HEK293 (cell line): ENCODE results near the gene NFYB.
"Not testable (repeated sequence)": the region's sequence is repeated elsewhere in the genome, so short reads cannot be mapped to it uniquely, and the experiment has no call there.

Experiments used
- CTCF ChIA-PET: fragments of 350-600 bp; formaldehyde crosslinking; extraction: SDS; loops from one replicate; lab custom pipeline; 2021; ENCODE audit warnings: antibody characterized with exemption; lab: Yijun Ruan, JAX
- POLR2A ChIA-PET: fragments of 300-600 bp; formaldehyde crosslinking; extraction: SDS; loops from one replicate; lab custom pipeline; 2020; ENCODE audit warnings: antibody characterized with exemption, inconsistent platforms; lab: Yijun Ruan, JAX
- H3K27ac ChIP-seq: fragments of 200-500 bp; sonication (Bioruptor generic); 2 replicates; pipeline ENCODE4 v1.5.1; 2014; ENCODE audit warnings: low read depth, low read length, control low read depth, inconsistent platforms; ENCODE audit errors: extremely low read depth
- H3K36me3 ChIP-seq, 2 experiments: fragments of 200-500 bp in 1 of 2; sonication (Bioruptor generic) in 1 of 2; 1 replicate in 1 of 2; 2 replicates in 1 of 2; pipeline ENCODE4 v1.5.1; 2014 to 2017; ENCODE audit warnings: inconsistent platforms in 2 of 2, low read length in 2 of 2; ENCODE audit not compliant: control insufficient read depth in 2 of 2, insufficient read depth in 1 of 2
- H3K4me1 ChIP-seq: fragments of 200-500 bp; sonication (Bioruptor generic); 2 replicates; pipeline ENCODE4 v1.5.1; 2014; ENCODE audit warnings: mild to moderate bottlenecking, low read length, inconsistent platforms; ENCODE audit not compliant: control insufficient read depth, insufficient read depth
- H3K4me3 ChIP-seq: 2 replicates; pipeline ENCODE4 v1.5.1; 2011; ENCODE audit warnings: low read depth, mild to moderate bottlenecking, control low read depth, low read length, moderate library complexity
- H3K9me3 ChIP-seq: fragments of 200-500 bp; sonication (Bioruptor generic); 2 replicates; pipeline ENCODE4 v1.5.1; 2014; ENCODE audit warnings: low read depth, low read length, inconsistent platforms; ENCODE audit not compliant: control insufficient read depth, insufficient read depth
- FEZF1 ChIP-seq: fragments of 450-650 bp; formaldehyde crosslinking; IDR thresholded peaks from 2 replicates; pipeline ENCODE4 v1.5.1; 2016; ENCODE audit warnings: missing biosample characterization, missing genetic modification characterization
- OSR2 ChIP-seq: fragments of 450-650 bp; formaldehyde crosslinking; IDR thresholded peaks from 2 replicates; pipeline ENCODE4 v1.5.1; 2016; ENCODE audit warnings: missing biosample characterization, missing genetic modification characterization
- PATZ1 ChIP-seq: fragments of 450-650 bp; formaldehyde crosslinking; IDR thresholded peaks from 2 replicates; pipeline ENCODE4 v1.5.1; 2016; ENCODE audit warnings: missing biosample characterization, missing genetic modification characterization
- SP2 ChIP-seq: fragments of 450-650 bp; formaldehyde crosslinking; IDR thresholded peaks from 2 replicates; pipeline ENCODE4 v1.5.1; 2016; ENCODE audit warnings: missing biosample characterization, missing genetic modification characterization
- WT1 ChIP-seq: fragments of 450-650 bp; formaldehyde crosslinking; IDR thresholded peaks from 2 replicates; pipeline ENCODE4 v1.5.1; 2016; ENCODE audit warnings: missing biosample characterization, missing genetic modification characterization
- YY1 ChIP-seq: fragments of 450-650 bp; formaldehyde crosslinking; IDR thresholded peaks from 2 replicates; pipeline ENCODE4 v1.5.1; 2018; ENCODE audit warnings: missing biosample characterization, missing genetic modification characterization
- ZBTB8A ChIP-seq: fragments of 450-650 bp; formaldehyde crosslinking; IDR thresholded peaks from 2 replicates; pipeline ENCODE4 v1.5.1; 2016; ENCODE audit warnings: missing biosample characterization, missing genetic modification characterization
- ZFHX2 ChIP-seq: fragments of 450-650 bp; formaldehyde crosslinking; conservative IDR thresholded peaks from 2 replicates; pipeline ENCODE4 v1.5.1; 2016; ENCODE audit warnings: missing biosample characterization, missing genetic modification characterization
- ZIC2 ChIP-seq: fragments of 450-650 bp; formaldehyde crosslinking; IDR thresholded peaks from 2 replicates; pipeline ENCODE4 v1.5.1; 2016; ENCODE audit warnings: missing biosample characterization, missing genetic modification characterization
- ZNF140 ChIP-seq: fragments of 450-650 bp; formaldehyde crosslinking; IDR thresholded peaks from 2 replicates; pipeline ENCODE4 v1.5.1; 2016; ENCODE audit warnings: missing biosample characterization, missing genetic modification characterization
- ZNF155 ChIP-seq: fragments of 450-650 bp; formaldehyde crosslinking; IDR thresholded peaks from 2 replicates; pipeline ENCODE4 v1.5.1; 2016; ENCODE audit warnings: missing biosample characterization, missing genetic modification characterization
- ZNF175 ChIP-seq: fragments of 450-650 bp; formaldehyde crosslinking; IDR thresholded peaks from 2 replicates; pipeline ENCODE4 v1.5.1; 2016; ENCODE audit warnings: missing biosample characterization, missing genetic modification characterization
- ZNF26 ChIP-seq: fragments of 450-650 bp; formaldehyde crosslinking; IDR thresholded peaks from 2 replicates; pipeline ENCODE4 v1.5.1; 2016; ENCODE audit warnings: missing biosample characterization, missing genetic modification characterization
- ZNF324 ChIP-seq: fragments of 450-650 bp; formaldehyde crosslinking; IDR thresholded peaks from 2 replicates; pipeline ENCODE4 v1.5.1; 2016; ENCODE audit warnings: missing biosample characterization, missing genetic modification characterization
- ZNF571 ChIP-seq: fragments of 450-650 bp; formaldehyde crosslinking; IDR thresholded peaks from 2 replicates; pipeline ENCODE4 v1.5.0; 2017; ENCODE audit warnings: missing biosample characterization, missing genetic modification characterization
- ZNF621 ChIP-seq: fragments of 450-650 bp; formaldehyde crosslinking; IDR thresholded peaks from 2 replicates; pipeline ENCODE4 v1.5.1; 2017; ENCODE audit warnings: missing biosample characterization, missing genetic modification characterization
- ZNF701 ChIP-seq: fragments of 450-650 bp; formaldehyde crosslinking; IDR thresholded peaks from 2 replicates; pipeline ENCODE4 v1.5.1; 2016; ENCODE audit warnings: missing biosample characterization, missing genetic modification characterization
- ZNF707 ChIP-seq: fragments of 450-650 bp; formaldehyde crosslinking; IDR thresholded peaks from 2 replicates; pipeline ENCODE4 v1.5.1; 2016; ENCODE audit warnings: missing biosample characterization, missing genetic modification characterization
- ZNF768 ChIP-seq: fragments of 450-650 bp; formaldehyde crosslinking; IDR thresholded peaks from 2 replicates; pipeline ENCODE4 v1.5.1; 2018; ENCODE audit warnings: missing biosample characterization, mild to moderate bottlenecking, missing genetic modification characterization
- ZNF776 ChIP-seq: fragments of 450-650 bp; formaldehyde crosslinking; IDR thresholded peaks from 2 replicates; pipeline ENCODE4 v1.5.0; 2017; ENCODE audit warnings: missing biosample characterization, missing genetic modification characterization, borderline replicate concordance
- ZNF785 ChIP-seq: fragments of 450-650 bp; formaldehyde crosslinking; IDR thresholded peaks from 2 replicates; pipeline ENCODE4 v1.5.1; 2016; ENCODE audit warnings: missing biosample characterization, missing genetic modification characterization
- ZSCAN16 ChIP-seq: fragments of 450-650 bp; formaldehyde crosslinking; IDR thresholded peaks from 2 replicates; pipeline ENCODE4 v1.5.1; 2016; ENCODE audit warnings: missing biosample characterization, missing genetic modification characterization

The NFYB gene

GRCh38 chr12:104121001-104121400, 17.0 kb downstream of the NFYB start:
- ChIA-PET POLR2A (interaction anchor here (1.0 to 1.8 kb wide), 2 partner anchors 17 to 191 kb away, joined by 3 to 7 read pairs; partner anchors contain the start of genes HSP90B1 and NFYB), CTCF (interaction anchor here (0.7 to 5.2 kb wide), 2 partner anchors 12 to 338 kb away, joined by 7 to 42 read pairs; no protein-coding TSS in a partner anchor)
- H3K9me3 ChIP-seq, result no peaks in the 10 kb centered on the region
- no peaks in the 10 kb centered on the region for H3K4me1 ChIP-seq
- TF ChIP-seq ZNF324, result no peak
- TF ChIP-seq YY1 (tag by site-specific recombination), result no peak
- no peak for TF ChIP-seq PATZ1 (tag by site-specific recombination)
- no peak for TF ChIP-seq ZNF155 (tag by site-specific recombination)
- TF ChIP-seq ZBTB8A (tag by site-specific recombination), result no peak
- H3K27ac ChIP-seq, result no peak overlapping the region
- H3K4me3 ChIP-seq, result no peak overlapping the region
- H3K36me3 ChIP-seq, result peaks cover 73 to 77% of the 10 kb centered on the region in 2 experiments

- H3K4me1 ChIP-seq, result no peaks in the 10 kb centered on the region
- CTCF ChIA-PET, result no interaction called here
- no peak overlapping the region for H3K4me3 ChIP-seq
- no peak for TF ChIP-seq FEZF1
- no peak for TF ChIP-seq ZSCAN16 (tag by site-specific recombination)
- TF ChIP-seq ZNF785 (tag by site-specific recombination), result no peak
- no peak for TF ChIP-seq WT1 (tag by site-specific recombination)
- TF ChIP-seq ZNF768 (tag by site-specific recombination), result no peak
- TF ChIP-seq ZNF707 (tag by site-specific recombination), result no peak
- TF ChIP-seq SP2, result no peak
- TF ChIP-seq ZNF175, result no peak
- no peak for TF ChIP-seq OSR2 (tag by site-specific recombination)
- TF ChIP-seq ZIC2 (tag by site-specific recombination), result no peak
- TF ChIP-seq ZNF776 (tag by site-specific recombination), result no peak
- no peak for TF ChIP-seq ZNF26
- TF ChIP-seq ZNF140, result no peak
- no peak for TF ChIP-seq ZNF701 (tag by site-specific recombination)
- TF ChIP-seq ZNF621 (tag by site-specific recombination), result no peak
- no peak for TF ChIP-seq ZNF571 (tag by site-specific recombination)
- no peaks in the 10 kb centered on the region for H3K9me3 ChIP-seq
- POLR2A ChIA-PET, result no interaction called here
- H3K36me3 ChIP-seq, result peaks cover 38 to 45% of the 10 kb centered on the region in 2 experiments
- H3K27ac ChIP-seq, result no peak overlapping the region
These were observed 22.4 kb downstream of the NFYB start for GRCh38 chr12:104115587-104115975.

- H3K4me1 ChIP-seq, H3K4me3 ChIP-seq, H3K9me3 ChIP-seq, H3K27ac ChIP-seq, CTCF ChIA-PET, POLR2A ChIA-PET: not testable (repeated sequence)
- TF ChIP-seq ZFHX2 (tag by site-specific recombination), result peak; percentile 43; the same call in 1 of the 2 replicates
- peaks cover 32 to 40% of the 10 kb centered on the region in 2 experiments for H3K36me3 ChIP-seq
These were observed 23.0 kb downstream of the NFYB start for GRCh38 chr12:104114834-104115586.
